Activated CD4-positive, alpha-beta T cell treated with anti-CD3 and anti-CD28 coated beads, Interleukin-2, amount 50 U/mL, for 24 hours (primary cell): ENCODE data around the gene ANGPTL2.

Source experiments
- DNase-seq, 2 donors: peaks; one replicate each; pipeline ENCODE4 v3.0.0-alpha.2; 2020; ENCODE audit warnings: low read depth in 1 of 2, low spot score in 1 of 2

Gene ANGPTL2

DNA sequence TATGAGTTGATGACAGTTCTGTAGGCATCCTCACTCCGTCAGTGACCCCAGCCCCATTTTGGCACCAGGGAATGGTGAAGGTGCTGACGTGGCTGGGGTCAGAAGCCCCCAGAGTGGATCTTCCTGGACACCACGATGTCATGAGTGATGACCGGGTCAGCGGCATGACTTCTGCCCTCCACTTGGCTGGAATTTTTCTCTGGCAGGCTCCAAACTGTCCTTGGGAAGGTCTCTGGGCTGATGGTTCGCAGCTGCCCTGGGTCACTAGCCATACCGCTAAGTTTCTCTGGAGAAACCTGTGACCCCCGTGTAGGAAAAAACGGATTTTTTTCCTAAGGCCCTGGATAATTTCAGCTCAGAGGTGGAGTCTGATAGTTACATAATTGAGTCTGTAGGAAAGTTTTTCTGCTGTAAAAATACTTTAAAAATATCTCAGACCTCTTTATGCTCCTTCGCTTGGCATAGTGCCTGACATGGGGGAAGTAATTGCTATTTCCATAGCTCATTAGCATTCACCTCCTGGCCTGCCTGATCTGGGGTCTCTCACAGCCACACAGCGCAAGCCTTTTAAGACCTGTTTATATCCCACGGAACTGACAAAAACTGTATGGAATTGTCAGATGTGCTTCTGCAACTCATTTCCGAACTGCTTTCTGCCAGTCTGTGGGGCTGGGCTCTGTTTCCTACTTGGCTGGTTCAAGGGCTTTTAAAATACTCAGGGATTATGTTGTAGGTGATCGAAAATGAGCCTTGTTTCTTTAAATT is 69.2 kb downstream of the ANGPTL2 start:
- DNase-seq, result no peak

DNA sequence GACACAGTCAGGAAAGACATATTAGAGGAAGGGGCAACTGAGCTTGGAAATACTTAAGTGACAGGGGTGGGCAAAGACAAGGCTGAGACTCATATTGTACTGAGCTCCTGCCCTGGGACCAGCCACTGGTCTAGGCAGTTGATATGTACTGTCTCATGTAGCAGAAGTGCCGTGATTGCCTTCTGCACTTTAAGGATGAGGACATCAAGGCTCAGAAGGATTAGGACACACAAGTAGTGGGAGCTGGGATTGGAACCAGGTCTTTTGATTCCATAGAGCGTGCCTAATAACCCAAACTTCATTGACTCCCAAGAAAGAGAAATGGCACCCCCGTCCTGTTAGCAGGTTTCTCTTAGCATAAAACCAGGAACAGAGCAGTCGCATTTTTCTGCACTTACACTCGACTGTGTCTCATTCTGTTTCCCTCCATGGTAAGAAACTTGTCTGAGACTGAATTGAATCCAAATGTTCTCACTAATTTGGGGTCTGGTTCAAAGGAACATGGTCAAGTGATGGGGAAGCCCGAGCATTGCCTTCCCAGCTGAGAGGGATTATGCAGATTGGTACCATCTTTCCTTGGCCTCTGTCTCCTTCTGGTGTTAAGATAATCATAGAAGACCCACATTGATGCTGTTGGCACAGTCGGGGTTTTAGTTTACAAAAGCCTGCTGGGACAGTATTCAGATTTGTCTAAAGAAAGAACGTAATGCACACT is 70.4 kb downstream of the ANGPTL2 start:
- no peak for DNase-seq

DNA sequence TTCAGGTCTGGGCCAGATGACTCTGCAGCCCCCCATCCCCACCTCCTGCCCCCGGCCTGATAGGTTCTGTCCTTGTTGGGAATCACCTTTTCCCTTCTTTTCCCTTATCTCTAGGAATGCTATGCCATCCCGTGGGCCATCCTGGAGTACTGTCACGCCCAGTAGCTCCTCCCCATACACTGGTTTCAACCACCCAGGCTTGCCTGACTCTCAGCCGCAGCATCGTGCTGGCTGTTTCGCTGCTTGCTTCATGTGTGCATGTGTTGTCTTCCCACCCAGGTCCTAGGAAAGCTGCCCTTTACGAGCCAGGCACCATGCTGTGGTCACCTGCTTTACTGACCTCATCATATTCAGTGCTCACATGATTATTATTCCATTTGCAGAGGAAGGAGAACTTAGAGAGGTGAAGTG is 71.8 kb downstream of the ANGPTL2 start:
- DNase-seq, result no peak

DNA sequence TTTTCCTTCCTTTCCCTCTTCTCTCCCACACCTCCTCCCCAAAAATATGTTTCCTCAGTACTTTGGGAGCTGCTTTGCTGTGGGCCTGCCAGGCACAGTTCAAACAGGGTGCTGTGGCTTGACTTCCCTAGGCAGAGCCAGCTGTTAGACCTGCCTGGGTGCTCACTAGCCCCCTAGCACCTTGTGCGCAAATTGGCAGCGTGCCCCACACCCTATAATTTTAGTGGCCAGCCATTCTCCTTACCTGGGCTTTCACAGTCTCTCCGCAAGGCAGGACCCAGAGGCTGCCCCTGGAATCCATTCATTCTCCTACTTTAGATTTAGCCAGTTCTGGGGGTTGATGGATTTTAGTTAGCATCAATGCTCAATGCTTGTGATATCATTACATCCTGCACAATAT is 72.3 kb downstream of the ANGPTL2 start:
- DNase-seq, result no peak

DNA sequence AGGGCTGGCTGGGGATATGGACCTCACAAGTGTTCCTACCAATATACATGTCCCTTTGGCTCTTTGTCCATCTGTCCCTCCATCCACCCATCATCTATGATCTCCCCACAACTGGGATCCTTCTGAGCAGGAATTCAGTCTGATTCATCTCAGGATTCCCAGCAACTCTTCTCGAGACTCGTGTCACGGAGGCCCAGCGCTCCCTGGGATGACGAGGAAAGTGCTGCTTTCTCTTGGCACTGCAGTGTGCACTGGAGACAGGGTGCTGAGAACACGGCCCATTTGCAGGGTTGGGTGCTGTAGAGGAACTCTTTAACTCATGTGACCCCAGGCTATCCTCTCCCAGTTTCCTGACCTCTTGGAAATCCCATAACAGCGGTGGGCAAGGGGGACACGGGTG is 72.9 kb downstream of the ANGPTL2 start:
- no peak for DNase-seq

DNA sequence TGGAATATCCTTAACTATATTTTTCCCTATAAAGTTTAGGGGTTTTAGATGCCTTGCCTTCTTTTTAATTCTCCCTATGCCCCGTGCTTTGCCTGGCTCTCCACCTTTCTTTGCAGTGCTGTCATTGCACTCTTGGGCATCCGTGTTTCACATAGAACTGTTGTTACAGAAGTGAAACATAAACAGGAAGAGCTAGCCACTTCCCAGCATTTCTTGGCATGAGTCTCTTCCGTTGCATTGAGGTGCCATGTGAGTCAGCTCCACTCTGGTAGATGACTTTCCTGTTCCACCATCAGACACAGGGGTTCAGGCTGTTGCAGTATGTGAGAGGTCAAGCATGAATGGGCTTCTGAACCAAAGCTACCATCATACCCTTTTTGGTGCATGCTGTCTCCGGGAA is 73.4 kb downstream of the ANGPTL2 start:
- DNase-seq, result no peak

DNA sequence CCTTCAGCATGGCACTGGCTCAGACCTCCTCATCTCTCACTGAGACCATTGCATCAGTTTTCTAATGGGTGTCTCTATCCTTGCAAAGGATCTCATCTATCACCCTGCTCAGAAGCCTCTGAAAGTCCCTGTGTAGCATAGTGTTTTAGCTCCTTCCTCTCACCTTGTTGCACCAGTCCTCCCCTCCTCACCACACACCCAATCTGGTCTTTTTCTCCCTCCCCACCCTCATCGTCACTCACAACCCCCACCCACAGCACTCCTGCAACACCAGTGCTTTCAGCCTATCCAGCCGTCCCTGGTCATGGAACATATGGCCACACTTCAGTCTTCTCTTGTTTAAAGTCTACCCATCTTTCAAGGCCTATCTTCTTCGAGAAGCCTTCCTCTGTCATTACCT is 74.5 kb downstream of the ANGPTL2 start:
- no peak for DNase-seq

DNA sequence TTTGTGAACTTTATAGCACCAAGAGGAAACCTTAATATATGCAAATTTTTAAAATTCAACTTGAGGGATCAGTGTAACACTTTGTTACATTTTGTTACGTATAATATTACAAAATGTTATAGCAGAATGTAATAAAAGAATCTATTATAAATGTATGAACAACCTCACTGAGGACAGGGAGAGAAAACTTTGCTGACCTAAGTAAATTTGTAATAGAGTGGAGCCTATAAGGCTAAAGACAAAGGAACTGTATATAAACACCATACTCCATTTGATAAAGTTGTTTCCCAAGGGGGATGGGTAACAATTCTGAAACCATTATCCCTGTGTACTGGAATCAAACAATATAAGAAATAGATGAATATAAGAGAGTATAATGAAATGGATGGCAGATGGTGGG is 77.3 kb downstream of the ANGPTL2 start:
- no peak for DNase-seq

DNA sequence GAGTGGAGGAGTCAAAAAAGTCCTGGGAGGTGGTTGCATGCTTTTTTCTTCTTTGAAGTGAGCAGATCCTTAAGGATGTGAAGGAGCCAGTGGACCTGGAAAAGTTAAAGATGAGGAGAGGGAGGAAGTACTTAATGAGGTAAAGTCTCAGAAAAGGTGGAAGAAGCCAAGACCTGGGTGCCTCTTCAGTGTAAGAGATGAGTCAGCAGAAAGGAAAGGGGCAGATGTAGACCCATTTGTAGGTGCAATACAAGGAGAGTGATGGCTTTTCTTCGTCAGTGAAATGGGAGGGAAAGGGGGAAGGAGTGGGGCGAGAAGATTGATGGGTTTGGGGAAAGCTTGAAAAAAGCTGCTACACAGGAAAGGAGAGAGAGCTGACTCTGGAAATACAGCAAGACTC is 82.9 kb downstream of the ANGPTL2 start:
- no peak for DNase-seq

DNA sequence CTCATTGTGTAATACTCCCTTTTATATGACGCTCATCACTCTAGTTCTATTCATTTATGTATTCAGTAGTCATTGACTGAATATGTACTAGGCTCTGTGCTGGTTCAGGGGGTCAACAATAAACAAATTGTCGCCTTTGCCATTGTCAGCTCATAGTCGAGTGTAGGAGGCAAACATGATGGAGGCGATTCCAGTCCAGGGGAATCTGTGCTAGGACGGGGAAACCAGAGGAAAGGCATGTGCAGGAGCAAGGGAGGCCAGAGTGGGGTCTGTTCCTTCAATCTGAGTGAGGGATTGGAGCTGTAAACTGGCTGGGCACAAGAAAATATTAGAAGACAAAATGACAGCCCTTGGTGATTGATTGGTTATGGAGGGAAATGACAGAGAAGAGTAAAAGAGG is 83.9 kb downstream of the ANGPTL2 start:
- DNase-seq, result no peak
